Neural cell (in vitro differentiated cells): ENCODE data around the gene ZNF787. TPM values are rescaled to one million over a fixed set of nuclear protein-coding genes. Genes with fewer than 3 reads are reported as not detected.

Source experiments
- H2AFZ ChIP-seq: fragments of 200-600, 300-800 bp; sonication (generic), shearing (Covaris generic); 2 replicates; pipeline ENCODE4 v1.6.0; 2014; ENCODE audit warnings: low read depth, mild to moderate bottlenecking, antibody characterized with exemption, low read length, moderate library complexity
- H3F3A ChIP-seq: fragments of 200-600 bp; shearing (Covaris generic); 2 replicates; pipeline ENCODE4 v1.6.1; 2016; ENCODE audit warnings: mild to moderate bottlenecking, moderate library complexity, mixed read lengths, antibody characterized with exemption, low read length; ENCODE audit not compliant: insufficient read depth, poor library complexity, severe bottlenecking
- H3K27ac ChIP-seq: fragments of 200-600, 300-800 bp; sonication (generic), shearing (Covaris generic); 2 replicates; pipeline ENCODE4 v1.5.1; 2014; ENCODE audit warnings: mild to moderate bottlenecking, low read length, moderate library complexity
- H3K27me3 ChIP-seq: fragments of 300-800, 200-600 bp; sonication (generic), shearing (Covaris generic); 2 replicates; pipeline ENCODE4 v1.6.0; 2014; ENCODE audit warnings: mild to moderate bottlenecking, low read depth, low read length, moderate library complexity; ENCODE audit not compliant: insufficient read depth
- H3K36me3 ChIP-seq: fragments of 300-800, 200-600 bp; sonication (generic), shearing (Covaris generic); 2 replicates; pipeline ENCODE4 v1.5.1; 2014; ENCODE audit warnings: mild to moderate bottlenecking, antibody characterized with exemption, low read length, moderate library complexity; ENCODE audit not compliant: insufficient read depth
- H3K4me2 ChIP-seq: fragments of 300-800, 200-600 bp; sonication (generic), shearing (Covaris generic); 2 replicates; pipeline ENCODE4 v1.6.0; 2014; ENCODE audit warnings: mild to moderate bottlenecking, low read length
- H3K4me3 ChIP-seq: fragments of 300-800, 200-600 bp; sonication (generic), shearing (Covaris generic); 2 replicates; pipeline ENCODE4 v1.5.1; 2014; ENCODE audit warnings: mild to moderate bottlenecking, low read length, moderate library complexity
- H3K79me2 ChIP-seq: fragments of 200-600 bp; shearing (Covaris generic); replicated peaks from 2 replicates; pipeline ENCODE4 v1.6.0; 2014; ENCODE audit warnings: mild to moderate bottlenecking, low read length, moderate library complexity; ENCODE audit not compliant: insufficient read depth
- H3K9ac ChIP-seq: fragments of 300-800, 200-600 bp; sonication (generic), shearing (Covaris generic); 2 replicates; pipeline ENCODE4 v1.6.1; 2016; ENCODE audit warnings: mild to moderate bottlenecking, low read length, mixed read lengths
- H3K9me2 ChIP-seq: fragments of 200-600 bp; shearing (Covaris generic); 2 replicates; pipeline ENCODE4 v1.6.1; 2016; ENCODE audit warnings: mild to moderate bottlenecking, low read length, mixed read lengths; ENCODE audit not compliant: insufficient read depth
- H3K9me3 ChIP-seq: fragments of 200-600, 300-800 bp; sonication (generic), shearing (Covaris generic); 2 replicates; pipeline ENCODE4 v1.6.1; 2016; ENCODE audit warnings: mild to moderate bottlenecking, mixed run types, low read length, moderate library complexity, mixed read lengths
- H4K20me1 ChIP-seq: fragments of 200-600 bp; shearing (Covaris generic); 2 replicates; pipeline ENCODE4 v1.6.1; 2016; ENCODE audit warnings: mild to moderate bottlenecking, mixed run types; ENCODE audit not compliant: insufficient read depth
- CTCF ChIP-seq: fragments of 450-650 bp; IDR thresholded peaks from 2 replicates; pipeline ENCODE4 v1.5.1; 2014; ENCODE audit warnings: antibody characterized with exemption, mild to moderate bottlenecking, moderate library complexity; ENCODE audit not compliant: poor library complexity, severe bottlenecking
- EP300 ChIP-seq: fragments of 450-650 bp; conservative IDR thresholded peaks from 2 replicates; pipeline ENCODE4 v1.6.1; 2014; ENCODE audit warnings: antibody characterized with exemption, mild to moderate bottlenecking, moderate library complexity; ENCODE audit not compliant: poor library complexity, severe bottlenecking
- EZH2 ChIP-seq: fragments of 200-600, 300-800 bp; shearing (Covaris generic), sonication (generic); IDR thresholded peaks from 2 replicates; pipeline ENCODE4 v1.6.1; 2014; ENCODE audit warnings: antibody characterized with exemption, low read length, borderline replicate concordance, mild to moderate bottlenecking; ENCODE audit not compliant: insufficient read depth, poor library complexity, severe bottlenecking
- MXI1 ChIP-seq: fragments of 450-650 bp; conservative IDR thresholded peaks from 2 replicates; pipeline ENCODE4 v1.6.1; 2014; ENCODE audit warnings: antibody characterized with exemption, mild to moderate bottlenecking; ENCODE audit not compliant: poor library complexity, severe bottlenecking
- POLR2AphosphoS5 ChIP-seq: IDR thresholded peaks from 2 replicates; pipeline ENCODE4 v1.6.1; 2012
- RAD21 ChIP-seq: fragments of 450-650 bp; conservative IDR thresholded peaks from 2 replicates; pipeline ENCODE4 v1.6.1; 2014; ENCODE audit warnings: antibody characterized with exemption, mild to moderate bottlenecking, moderate library complexity
- REST ChIP-seq: IDR thresholded peaks from 2 replicates; pipeline ENCODE4 v1.6.1; 2012; ENCODE audit warnings: borderline replicate concordance
- SMC3 ChIP-seq: fragments of 450-650 bp; conservative IDR thresholded peaks from 2 replicates; pipeline ENCODE4 v1.6.1; 2014; ENCODE audit warnings: antibody characterized with exemption, mild to moderate bottlenecking, moderate library complexity; ENCODE audit not compliant: poor library complexity
- TAF1 ChIP-seq: IDR thresholded peaks from 2 replicates; pipeline ENCODE4 v1.6.1; 2012; ENCODE audit warnings: low read depth
- polyA plus RNA-seq: library from polyadenylated mRNA; depleted of rRNA; stranded (reverse); fragments of >200 nt; gene quantifications from 2 replicates; pipeline ENCODE4 v1.2.3, GENCODE V29; 2014

The ZNF787 gene
- polyA plus RNA-seq, 1 donor from 2014 or later: 11.4 TPM

GRCh38 chr19:56136362-56136761 lies 15.3 kb upstream of the ZNF787 start:
- no peaks in the 10 kb centered on the region for H3F3A ChIP-seq
- H3K79me2 ChIP-seq: no peaks in the 10 kb centered on the region
- no peak overlapping the region for H2AFZ ChIP-seq
- no peak overlapping the region for H3K4me2 ChIP-seq
- TF ChIP-seq POLR2AphosphoS5 (no peak), SMC3 (no peak), EP300 (no peak), EZH2 (no peak)
- no peaks in the 10 kb centered on the region for H3K9me3 ChIP-seq
- no peak overlapping the region for H3K4me3 ChIP-seq
- H3K27me3 ChIP-seq: no peaks in the 10 kb centered on the region
- H3K36me3 ChIP-seq: no peaks in the 10 kb centered on the region
- no peaks in the 10 kb centered on the region for H3K9me2 ChIP-seq
- H4K20me1 ChIP-seq: no peaks in the 10 kb centered on the region
- no peak overlapping the region for H3K9ac ChIP-seq
- H3K27ac ChIP-seq: no peak overlapping the region

GRCh38 chr19:56134654-56134921 lies 13.5 kb upstream of the ZNF787 start:
- H3K4me3 ChIP-seq: no peak overlapping the region
- no peaks in the 10 kb centered on the region for H3K9me3 ChIP-seq
- H3F3A ChIP-seq: no peaks in the 10 kb centered on the region
- H3K27me3 ChIP-seq: no peaks in the 10 kb centered on the region
- H3K4me2 ChIP-seq: no peak overlapping the region
- no peak overlapping the region for H3K27ac ChIP-seq
- no peaks in the 10 kb centered on the region for H4K20me1 ChIP-seq
- no peaks in the 10 kb centered on the region for H3K36me3 ChIP-seq
- no peaks in the 10 kb centered on the region for H3K9me2 ChIP-seq
- no peak overlapping the region for H3K9ac ChIP-seq
- TF ChIP-seq EZH2 (no peak), RAD21 (no peak), POLR2AphosphoS5 (no peak), TAF1 (no peak)
- no peaks in the 10 kb centered on the region for H3K79me2 ChIP-seq
- H2AFZ ChIP-seq: no peak overlapping the region

- no peak overlapping the region for H3K9ac ChIP-seq
- no peaks in the 10 kb centered on the region for H3K79me2 ChIP-seq
- no peak overlapping the region for H3K4me2 ChIP-seq
- no peaks in the 10 kb centered on the region for H3K9me3 ChIP-seq
- H3K27ac ChIP-seq: no peak overlapping the region
- H2AFZ ChIP-seq: no peak overlapping the region
- no peaks in the 10 kb centered on the region for H3K9me2 ChIP-seq
- no peak overlapping the region for H3K4me3 ChIP-seq
- no peaks in the 10 kb centered on the region for H3F3A ChIP-seq
- H3K27me3 ChIP-seq: no peaks in the 10 kb centered on the region
- H3K36me3 ChIP-seq: no peaks in the 10 kb centered on the region
- TF ChIP-seq SMC3 (no peak), CTCF (no peak), REST (no peak), TAF1 (no peak), RAD21 (no peak), POLR2AphosphoS5 (no peak), MXI1 (no peak), EZH2 (no peak), EP300 (no peak)
- no peaks in the 10 kb centered on the region for H4K20me1 ChIP-seq
Measured at GRCh38 chr19:56133858-56134653, 13.0 kb upstream of the ZNF787 start.
